Heart left ventricle (tissue), 16 donors: Measurements from ENCODE around the gene GALK2. TPM values are rescaled to one million over a fixed set of nuclear protein-coding genes. Genes with fewer than 3 reads are reported as not detected.

ENCODE experiments used
- ATAC-seq, 4 donors: fragments of 200-7000 bp; cut with Tn5 transposase; one replicate each; pipeline ENCODE4 v1.9.1; 2020 to 2022; ENCODE audit warnings: moderate library complexity in 4 of 4, mild to moderate bottlenecking in 3 of 4, moderate number of reproducible peaks in 1 of 4
- DNase-seq, 5 donors: peaks; one replicate each; pipeline ENCODE4 v3.0.0-alpha.2; 2020
- H3K27ac ChIP-seq, 12 donors: fragments of 200-600 bp; sonication (generic) in 4 of 12; one replicate each; pipeline versions ENCODE4 v1.5.0 to v1.8.0; 2016 to 2022; ENCODE audit warnings: mild to moderate bottlenecking in 2 of 12
- H3K27me3 ChIP-seq, 9 donors: fragments of 200-600 bp; sonication (generic) in 2 of 9; one replicate each; pipeline versions ENCODE4 v1.5.1 to v1.8.0; 2016 to 2022; ENCODE audit warnings: mild to moderate bottlenecking in 3 of 9
- H3K36me3 ChIP-seq, 9 donors: fragments of 200-600 bp; sonication (generic) in 2 of 9; one replicate each; pipeline versions ENCODE4 v1.5.0 to v1.8.0; 2018 to 2022; ENCODE audit warnings: mild to moderate bottlenecking in 2 of 9
- H3K4me1 ChIP-seq, 12 donors: fragments of 200-600 bp; sonication (generic) in 4 of 12; one replicate each; pipeline versions ENCODE4 v1.5.0 to v1.8.0; 2016 to 2022; ENCODE audit warnings: mild to moderate bottlenecking in 3 of 12
- H3K4me3 ChIP-seq, 12 donors: fragments of 200-600 bp; sonication (generic) in 4 of 12; one replicate each; pipeline versions ENCODE4 v1.5.0 to v1.8.0; 2017 to 2022; ENCODE audit warnings: mild to moderate bottlenecking in 9 of 12, moderate library complexity in 4 of 12
- H3K9me3 ChIP-seq, 12 donors: fragments of 200-600 bp; sonication (generic) in 4 of 12; one replicate each; pipeline versions ENCODE4 v1.5.0 to v1.8.0; 2016 to 2022; ENCODE audit warnings: mild to moderate bottlenecking in 1 of 12
- CTCF ChIP-seq, 12 donors: fragments of 200-600 bp; sonication (generic) in 4 of 12; IDR thresholded peaks; one replicate each; pipeline versions ENCODE4 v1.5.0 to v1.8.0; 2018 to 2022; ENCODE audit warnings: antibody characterized with exemption in 12 of 12, mild to moderate bottlenecking in 5 of 12
- POLR2A ChIP-seq, 2 donors: fragments of 450-650 bp; IDR thresholded peaks; one replicate each; pipeline ENCODE4 v1.6.1; 2017; ENCODE audit warnings: antibody characterized with exemption in 2 of 2, mild to moderate bottlenecking in 2 of 2, moderate library complexity in 2 of 2
- WGBS, 4 donors: extraction: QIAGEN DNeasy Blood & Tissue Kit in 2 of 4; methylation state at CpG; one replicate each; pipeline versions ENCODE4 v1.1.5 to v1.1.7; 2013 to 2018; 5-methylcytosine and 5-hydroxymethylcytosine counted together
- intact Hi-C, 10 donors: fragments of 100-400 bp; cut with DNase I; formaldehyde crosslinking; loops; one replicate each; pipeline versions ENCODE4 v1.11.1 to v1.14.2; 2022
- polyA plus RNA-seq, 2 donors: library from polyadenylated mRNA; stranded (reverse); fragments of 200-250 nt; gene quantifications; one replicate each; pipeline ENCODE4 v1.2.3, GENCODE V29; 2013
- total RNA-seq, 9 donors: library from RNA; depleted of rRNA in 2 of 9; stranded (reverse); fragments of >200 nt in 2 of 9; fragmentation: NEBNext Ultra II Directional in 3 of 9; extraction: Animal tissue kit (Norgen Biotek cat#: 25700) in 3 of 9; gene quantifications; one replicate each; pipeline versions ENCODE4 v1.1.0 to v1.2.4, GENCODE V29; 2016 to 2023
- donor health status: ischemic (EF 13 %, LVEDD 7.1; RV severe dilation, severe dysfunction).
- donor health status: healthy with polysubstance abuse.
- donor health status: DM: no; HTN: yes; CAD: no.
- donor health status: DM: no; HTN: no; CAD: no.
- donor health status: ischemic (EF 25% LVEDD 6.9; RV normal size, moderate dysfunction).
- donor health status: ischemic (EF 25% LVEDD 5.7; RV mildly dilated, moderate dysfunction).
- donor health status: healthy.
- donor health status: DM: yes; HTN: yes; CAD: no.
- donor health status: ischemic (EF 35%, LVEDD 5.7; RV mildly dilated, moderate dysfunction).
- donor health status: nonischemic (EF 11% LVEDD 7.7; RV severe dilation, severe dysfunction).
- donor health status: DM: yes; HTN: yes; CAD: no.
- donor health status: PGD.
- donor health status: ischemic (EF 29% LVEDD 5.4; RV normal size, mild dysfunction).
- donor health status: nonischemic (EF 23%, LVEDD 6.1; RV moderate dilation, normal function).

Gene GALK2
- total and polyA plus RNA-seq, 11 donors: 8.3 to 55.3 (median 35.2) TPM

DNA sequence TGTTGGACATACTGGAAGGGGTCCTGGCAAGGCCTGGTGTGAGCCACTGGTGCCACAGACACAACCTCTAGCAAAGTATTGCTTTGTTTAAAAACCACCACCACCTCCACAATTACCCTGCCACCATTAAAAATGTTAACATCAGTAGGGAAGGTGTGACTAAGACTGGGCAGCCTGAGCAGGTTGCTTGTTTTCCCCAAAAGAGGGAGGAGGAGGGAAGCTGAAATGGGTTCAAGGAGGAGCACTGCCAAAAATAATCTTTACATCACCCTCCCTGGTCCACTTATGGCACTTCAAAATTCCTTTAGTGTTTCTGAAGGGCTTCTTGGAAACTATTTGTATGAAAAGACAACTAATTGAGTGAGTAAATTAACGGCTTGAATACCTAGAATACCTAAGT lies 153.2 kb downstream of the GALK2 start:
- Histone ChIP-seq H3K36me3 (peaks cover 0 to 42% (median 21%) of the 10 kb centered on the region in 9 donors), H3K27me3 (no peaks in the 10 kb centered on the region), H3K27ac (no peak overlapping the region), H3K4me1 (peaks cover 0 to 9% (median 0%) of the 10 kb centered on the region in 12 donors), H3K4me3 (no peak overlapping the region), H3K9me3 (no peaks in the 10 kb centered on the region)
- DNase-seq (no peak), ATAC-seq (no peak)
- TF ChIP-seq POLR2A (IDR thresholded peaks at IDR 0.05) (no peak), CTCF (IDR thresholded peaks at IDR 0.05) (no peak)
- whole genome bisulfite sequencing, 4 donors: 74 to 86% (median 81%) methylated on average over 1 of the region's 1 CpG
- intact Hi-C loops: no loop called here

- no peaks in the 10 kb centered on the region for H3K9me3 ChIP-seq
- H3K4me3 ChIP-seq: no peak overlapping the region
- intact Hi-C loops: no loop called here
- no peak for TF ChIP-seq CTCF (IDR thresholded peaks at IDR 0.05)
- TF ChIP-seq POLR2A (IDR thresholded peaks at IDR 0.05): no peak
- ATAC-seq (no peak), DNase-seq (no peak)
- 87 to 92% (median 90%) methylated on average over 4 of the region's 4 CpGs for WGBS, 4 donors
- H3K4me1 ChIP-seq: no peaks in the 10 kb centered on the region
- H3K27ac ChIP-seq: no peak overlapping the region
- H3K36me3 ChIP-seq: peaks cover 0 to 26% (median 16%) of the 10 kb centered on the region in 9 donors
- no peaks in the 10 kb centered on the region for H3K27me3 ChIP-seq
Observed at GRCh38 chr15:49327927-49328326, 157.9 kb downstream of the GALK2 start.

DNA sequence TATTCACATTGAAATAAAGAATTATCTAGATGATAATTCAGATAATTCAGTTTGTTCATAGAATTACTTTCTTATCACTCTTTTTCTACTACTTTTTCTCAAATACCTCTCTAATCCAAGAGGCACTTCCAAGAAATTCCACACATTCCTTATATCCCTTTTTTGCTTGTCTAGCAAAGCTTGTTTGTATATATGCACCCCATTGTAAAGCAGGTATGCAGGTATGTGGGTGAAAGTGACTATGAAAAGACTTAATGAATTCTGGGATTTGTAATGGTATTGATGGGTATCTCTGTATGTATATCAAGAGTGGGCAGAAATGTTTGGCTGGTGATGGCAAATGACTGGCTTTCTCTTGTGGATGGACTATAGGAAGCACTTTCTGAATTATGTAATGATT lies 158.9 kb downstream of the GALK2 start:
- DNase-seq (no peak), ATAC-seq (no peak)
- no peaks in the 10 kb centered on the region for H3K9me3 ChIP-seq
- H3K27me3 ChIP-seq: no peaks in the 10 kb centered on the region
- H3K4me3 ChIP-seq: no peak overlapping the region
- intact Hi-C loops: no loop called here
- no peak for TF ChIP-seq POLR2A (IDR thresholded peaks at IDR 0.05)
- H3K36me3 ChIP-seq: peaks cover 0 to 26% (median 15%) of the 10 kb centered on the region in 9 donors
- H3K4me1 ChIP-seq: no peaks in the 10 kb centered on the region
- no peak overlapping the region for H3K27ac ChIP-seq

- H3K4me3 ChIP-seq: no peak overlapping the region
- TF ChIP-seq CTCF (IDR thresholded peaks at IDR 0.05) (no peak), POLR2A (IDR thresholded peaks at IDR 0.05) (no peak)
- no peak for DNase-seq
- intact Hi-C loops: loop anchor here in 1 of 10 donors (10.0 kb wide), 1 partner anchor 85 kb away; no protein-coding TSS in a partner anchor
- H3K27ac ChIP-seq: no peak overlapping the region
- H3K9me3 ChIP-seq: no peaks in the 10 kb centered on the region
- H3K27me3 ChIP-seq: no peaks in the 10 kb centered on the region
- ATAC-seq: no peak
- no peaks in the 10 kb centered on the region for H3K4me1 ChIP-seq
- peaks cover 0 to 26% (median 15%) of the 10 kb centered on the region in 9 donors for H3K36me3 ChIP-seq
Observed at GRCh38 chr15:49330166-49330565, 160.1 kb downstream of the GALK2 start.

DNA sequence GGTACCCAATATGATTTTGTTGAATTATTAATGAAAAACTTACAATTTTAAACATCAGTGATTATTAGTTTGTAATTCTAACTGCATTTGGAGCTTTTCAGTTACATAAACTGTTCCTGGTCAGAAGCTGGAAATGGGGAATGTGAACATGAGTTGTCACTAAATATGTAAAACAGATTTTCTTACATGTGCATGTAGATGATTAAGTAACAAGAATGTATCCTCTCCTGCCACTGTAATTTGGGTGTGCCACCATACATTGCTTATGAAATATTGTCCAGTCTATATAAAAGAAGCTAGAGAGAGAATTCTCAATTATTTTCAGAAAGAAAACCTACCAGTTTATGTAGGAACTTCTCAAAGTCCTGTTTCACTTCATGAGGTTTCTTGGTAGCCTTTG lies 161.4 kb downstream of the GALK2 start:
- no peaks in the 10 kb centered on the region for H3K4me1 ChIP-seq
- no peaks in the 10 kb centered on the region for H3K27me3 ChIP-seq
- TF ChIP-seq POLR2A (IDR thresholded peaks at IDR 0.05): no peak
- no peak for TF ChIP-seq CTCF (IDR thresholded peaks at IDR 0.05)
- H3K9me3 ChIP-seq: no peaks in the 10 kb centered on the region
- H3K36me3 ChIP-seq: peaks cover 0 to 22% (median 15%) of the 10 kb centered on the region in 9 donors
- no peak overlapping the region for H3K27ac ChIP-seq
- intact Hi-C loops: loop anchor here in 1 of 10 donors (10.0 kb wide), 1 partner anchor 83 kb away; no protein-coding TSS in a partner anchor
- H3K4me3 ChIP-seq: no peak overlapping the region
- ATAC-seq: no peak
- no peak for DNase-seq
